Measurements from ENCODE around the gene GMDS.

The GMDS gene

GRCh38 chr6:2258112-2258511, 12.7 kb upstream of the GMDS start:
- Histone ChIP-seq H2AFZ (ENCODE audit: low read depth) (no peak overlapping the region), H3K27ac (no peak overlapping the region), H3K4me1 (ENCODE audit: low read depth, poor library complexity, severe bottlenecking) (no peaks in the 10 kb centered on the region), H3K36me3 (ENCODE audit: insufficient read depth) (no peaks in the 10 kb centered on the region), H3K27me3 (ENCODE audit: insufficient read depth, low read depth) (no peaks in the 10 kb centered on the region), H4K20me1 (ENCODE audit: insufficient read depth) (no peaks in the 10 kb centered on the region), H3K9ac (no peak overlapping the region), H3K4me3 (IDR thresholded peaks at IDR 0.05; ENCODE audit: insufficient read depth, low read depth, low read length) (no peak overlapping the region), H3K79me2 (ENCODE audit: insufficient read depth, low read depth) (no peaks in the 10 kb centered on the region), H3K4me2 (no peak overlapping the region)
- TF ChIP-seq CTCF (conservative IDR thresholded peaks at IDR 0.05; ENCODE audit: low read depth, low read length) = no peak

GRCh38 chr6:2257363-2257762, 12.0 kb upstream of the GMDS start:
- Histone ChIP-seq H4K20me1 (ENCODE audit: insufficient read depth) (no peaks in the 10 kb centered on the region), H3K4me1 (ENCODE audit: low read depth, poor library complexity, severe bottlenecking) (no peaks in the 10 kb centered on the region), H3K27ac (no peak overlapping the region), H3K27me3 (ENCODE audit: insufficient read depth, low read depth) (no peaks in the 10 kb centered on the region), H2AFZ (ENCODE audit: low read depth) (no peak overlapping the region), H3K9ac (no peak overlapping the region), H3K4me2 (no peak overlapping the region), H3K79me2 (ENCODE audit: insufficient read depth, low read depth) (no peaks in the 10 kb centered on the region), H3K36me3 (ENCODE audit: insufficient read depth) (no peaks in the 10 kb centered on the region), H3K4me3 (IDR thresholded peaks at IDR 0.05; ENCODE audit: insufficient read depth, low read depth, low read length) (no peak overlapping the region)
- no peak for TF ChIP-seq CTCF (conservative IDR thresholded peaks at IDR 0.05; ENCODE audit: low read depth, low read length)

- Histone ChIP-seq H2AFZ (ENCODE audit: low read depth) (no peak overlapping the region), H3K79me2 (ENCODE audit: insufficient read depth, low read depth) (no peaks in the 10 kb centered on the region), H3K4me1 (ENCODE audit: low read depth, poor library complexity, severe bottlenecking) (no peaks in the 10 kb centered on the region), H3K4me2 (no peak overlapping the region), H4K20me1 (ENCODE audit: insufficient read depth) (no peaks in the 10 kb centered on the region), H3K36me3 (ENCODE audit: insufficient read depth) (no peaks in the 10 kb centered on the region), H3K4me3 (IDR thresholded peaks at IDR 0.05; ENCODE audit: insufficient read depth, low read depth, low read length) (no peak overlapping the region), H3K9ac (no peak overlapping the region), H3K27ac (no peak overlapping the region), H3K27me3 (ENCODE audit: insufficient read depth, low read depth) (no peaks in the 10 kb centered on the region)
- TF ChIP-seq CTCF (conservative IDR thresholded peaks at IDR 0.05; ENCODE audit: low read depth, low read length) = no peak
Observed at GRCh38 chr6:2254747-2255146, 9.3 kb upstream of the GMDS start.

GRCh38 chr6:2249126-2249525, 3.7 kb upstream of the GMDS start:
- Histone ChIP-seq H3K9ac (no peak overlapping the region), H3K36me3 (ENCODE audit: insufficient read depth) (no peaks in the 10 kb centered on the region), H3K79me2 (ENCODE audit: insufficient read depth, low read depth) (peaks cover 3% of the 10 kb centered on the region; the same call in 1 of the 2 replicates), H3K27me3 (ENCODE audit: insufficient read depth, low read depth) (no peaks in the 10 kb centered on the region), H3K4me1 (ENCODE audit: low read depth, poor library complexity, severe bottlenecking) (peaks cover 14% of the 10 kb centered on the region), H2AFZ (ENCODE audit: low read depth) (no peak overlapping the region), H3K4me2 (no peak overlapping the region), H3K27ac (no peak overlapping the region), H3K4me3 (IDR thresholded peaks at IDR 0.05; ENCODE audit: insufficient read depth, low read depth, low read length) (no peak overlapping the region), H4K20me1 (ENCODE audit: insufficient read depth) (no peaks in the 10 kb centered on the region)
- no peak for TF ChIP-seq CTCF (conservative IDR thresholded peaks at IDR 0.05; ENCODE audit: low read depth, low read length)

Data from KMS-11 (cell line).